GM10266 (cell line): ENCODE results near the gene MAPK1IP1L.
"Not testable (repeated sequence)": the region's sequence is repeated elsewhere in the genome, so short reads cannot be mapped to it uniquely, and the experiment has no call there.

Experiments used
- DNase-seq: peaks from one replicate; pipeline ENCODE4 v3.0.0; 2012; ENCODE audit errors: extremely low spot score
- TF ChIP-seq, protein P1 (sequence below): IDR thresholded peaks from 2 replicates; pipeline ENCODE4 v1.5.1; 2012; ENCODE audit warnings: mild to moderate bottlenecking, low read depth; ENCODE audit not compliant: control insufficient read depth, insufficient read depth; ENCODE audit errors: missing control alignments

The MAPK1IP1L gene

DNA sequence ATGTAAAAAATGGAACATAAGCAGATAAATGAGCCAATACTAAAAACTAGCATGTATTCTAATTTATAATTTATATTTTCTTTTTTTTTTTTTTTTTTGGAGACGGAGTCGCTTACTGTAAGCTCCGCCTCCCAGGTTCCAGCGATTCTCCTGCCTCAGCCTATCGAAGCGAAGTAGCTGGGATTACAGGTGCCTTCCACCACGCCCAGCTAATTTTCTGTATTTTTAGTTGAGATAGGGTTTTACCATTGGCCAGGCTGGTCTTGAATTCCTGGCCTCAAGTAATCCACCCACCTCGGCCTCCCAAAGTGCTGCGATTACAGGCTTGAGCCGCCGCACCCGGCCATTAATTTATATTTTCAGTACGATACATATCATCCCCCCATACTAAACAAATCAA lies 2.7 kb downstream of the MAPK1IP1L start:
- DNase-seq, result no peak
- TF ChIP-seq, protein P1, sequence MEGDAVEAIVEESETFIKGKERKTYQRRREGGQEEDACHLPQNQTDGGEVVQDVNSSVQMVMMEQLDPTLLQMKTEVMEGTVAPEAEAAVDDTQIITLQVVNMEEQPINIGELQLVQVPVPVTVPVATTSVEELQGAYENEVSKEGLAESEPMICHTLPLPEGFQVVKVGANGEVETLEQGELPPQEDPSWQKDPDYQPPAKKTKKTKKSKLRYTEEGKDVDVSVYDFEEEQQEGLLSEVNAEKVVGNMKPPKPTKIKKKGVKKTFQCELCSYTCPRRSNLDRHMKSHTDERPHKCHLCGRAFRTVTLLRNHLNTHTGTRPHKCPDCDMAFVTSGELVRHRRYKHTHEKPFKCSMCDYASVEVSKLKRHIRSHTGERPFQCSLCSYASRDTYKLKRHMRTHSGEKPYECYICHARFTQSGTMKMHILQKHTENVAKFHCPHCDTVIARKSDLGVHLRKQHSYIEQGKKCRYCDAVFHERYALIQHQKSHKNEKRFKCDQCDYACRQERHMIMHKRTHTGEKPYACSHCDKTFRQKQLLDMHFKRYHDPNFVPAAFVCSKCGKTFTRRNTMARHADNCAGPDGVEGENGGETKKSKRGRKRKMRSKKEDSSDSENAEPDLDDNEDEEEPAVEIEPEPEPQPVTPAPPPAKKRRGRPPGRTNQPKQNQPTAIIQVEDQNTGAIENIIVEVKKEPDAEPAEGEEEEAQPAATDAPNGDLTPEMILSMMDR, result no peak

DNA sequence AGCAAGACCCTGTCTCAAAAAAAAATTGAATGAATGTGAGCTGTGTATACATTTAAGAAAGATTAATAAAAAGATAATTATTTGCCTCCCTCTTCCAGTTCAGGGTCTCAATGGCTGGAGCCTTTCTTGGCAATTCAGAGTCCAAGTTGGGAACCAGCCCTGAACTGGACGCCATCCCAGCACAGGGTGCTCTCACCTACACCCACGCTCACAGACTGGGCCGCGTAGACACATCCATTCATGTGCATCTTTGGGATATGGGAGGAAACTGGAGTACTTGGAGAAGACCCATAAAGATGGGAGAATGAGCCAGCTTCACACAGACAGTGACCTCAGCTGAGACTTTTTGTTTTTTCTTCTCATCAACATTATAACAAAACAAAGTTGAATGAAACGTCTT lies 6.5 kb downstream of the MAPK1IP1L start:
- no peak for DNase-seq
- TF ChIP-seq, protein P1, result no peak

DNA sequence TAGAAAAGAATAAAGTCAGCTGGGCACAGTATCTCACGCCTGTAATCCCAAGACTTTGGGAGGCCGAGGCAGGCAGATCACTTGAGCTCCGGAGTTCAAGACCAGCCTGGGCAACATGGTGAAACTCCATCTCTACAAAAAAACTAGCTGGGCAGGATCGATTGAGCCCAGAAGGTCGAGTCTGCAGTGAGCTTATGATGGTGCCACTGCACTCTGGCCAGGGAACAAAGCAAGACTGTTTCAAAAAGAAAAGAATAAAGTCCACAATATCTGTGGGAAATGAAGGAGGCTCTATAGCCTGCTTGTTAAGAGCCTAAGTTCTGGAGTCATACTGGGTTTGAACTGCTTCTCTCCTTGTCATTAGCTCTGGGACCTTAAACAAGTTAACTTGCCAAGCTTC lies 7.9 kb downstream of the MAPK1IP1L start:
- TF ChIP-seq, protein P1, result no peak
- no peak for DNase-seq

- TF ChIP-seq, protein P1, result no peak
- no peak for DNase-seq
Measured at GRCh38 chr14:55062517-55063351, 11.3 kb downstream of the MAPK1IP1L start.

DNA sequence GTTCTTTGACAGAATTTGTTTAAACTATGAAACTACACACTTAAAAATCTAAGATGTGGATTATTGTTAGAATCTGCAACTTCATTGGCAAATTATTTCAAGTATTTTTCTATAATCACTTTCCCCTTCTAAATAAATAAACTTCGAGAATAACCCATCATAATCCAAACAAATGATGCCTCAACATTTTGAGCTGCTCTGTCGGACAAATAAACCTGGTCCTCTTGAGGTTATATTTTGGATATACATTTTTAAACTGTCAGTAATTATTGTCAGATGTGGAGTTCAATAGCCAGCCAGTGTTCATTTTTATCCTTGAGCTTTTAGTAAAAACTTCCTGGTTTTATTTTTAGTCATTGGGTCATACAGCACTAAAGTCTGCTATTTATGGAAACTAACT lies 13.4 kb downstream of the MAPK1IP1L start:
- DNase-seq, result not testable (repeated sequence)

DNA sequence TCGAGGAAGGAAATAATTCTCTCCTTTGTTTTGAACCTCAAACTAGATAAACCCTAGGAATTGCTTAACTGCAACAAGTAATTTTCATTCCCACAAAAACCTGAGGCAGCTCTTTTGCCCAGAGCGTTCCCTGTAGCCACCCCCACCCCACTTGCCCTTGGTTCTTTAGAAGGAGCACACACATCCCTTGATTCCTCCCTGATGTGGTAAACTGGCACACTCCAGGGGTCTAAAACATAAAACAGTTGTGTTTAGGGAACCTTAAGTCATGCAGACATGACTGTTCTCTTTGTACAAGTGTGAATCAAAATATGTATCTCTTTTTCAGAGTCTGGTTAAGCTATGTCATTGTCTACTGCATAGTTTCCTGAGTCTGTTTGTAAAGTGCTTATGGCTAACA lies 14.0 kb downstream of the MAPK1IP1L start:
- DNase-seq, result no peak
- TF ChIP-seq, protein P1, result no peak

DNA sequence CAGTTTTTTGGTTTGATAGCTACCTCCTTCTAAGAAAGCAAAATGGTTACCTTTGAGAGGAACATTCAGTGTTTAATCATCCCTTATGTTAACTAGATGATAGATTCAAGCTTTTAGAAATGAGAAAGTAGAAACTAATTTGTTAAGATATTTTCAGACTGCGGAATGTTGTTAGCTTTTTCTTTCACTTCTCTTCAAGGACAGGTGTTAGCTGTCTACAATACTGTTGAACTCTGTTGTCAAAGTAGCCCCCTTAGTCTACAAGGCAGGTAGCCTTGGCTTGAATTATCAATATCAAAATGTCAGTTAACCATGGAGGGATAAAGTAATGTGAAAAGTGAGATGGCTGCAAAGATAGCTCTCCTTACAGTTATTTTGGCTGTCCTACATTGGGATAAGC lies 14.8 kb downstream of the MAPK1IP1L start:
- TF ChIP-seq, protein P1, result no peak
- DNase-seq, result no peak

- DNase-seq, result no peak
- TF ChIP-seq, protein P1, result no peak
Measured at GRCh38 chr14:55070981-55071411, 19.5 kb downstream of the MAPK1IP1L start.
